Measurements from ENCODE around the gene FBXO30.

DNA sequence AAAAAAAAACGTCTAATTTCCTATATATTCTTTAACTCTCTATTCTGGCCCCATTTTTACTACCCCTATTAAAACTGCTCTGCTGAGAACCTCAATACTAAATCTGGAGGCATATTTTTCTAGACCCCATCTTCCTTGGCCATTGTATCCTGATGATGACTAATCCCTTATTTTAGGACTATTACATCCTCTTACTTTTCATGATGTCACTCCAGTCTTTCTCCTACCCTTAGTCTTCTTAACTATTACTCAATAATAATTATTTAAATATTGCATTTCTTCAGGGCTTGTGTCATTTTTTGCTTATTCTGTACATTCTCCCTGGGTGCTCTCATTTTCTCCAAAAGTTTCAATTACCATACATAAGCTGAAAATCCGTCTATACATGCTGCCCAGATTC lies 6.4 kb downstream of the FBXO30 start:
- TF ChIP-seq, protein P1, sequence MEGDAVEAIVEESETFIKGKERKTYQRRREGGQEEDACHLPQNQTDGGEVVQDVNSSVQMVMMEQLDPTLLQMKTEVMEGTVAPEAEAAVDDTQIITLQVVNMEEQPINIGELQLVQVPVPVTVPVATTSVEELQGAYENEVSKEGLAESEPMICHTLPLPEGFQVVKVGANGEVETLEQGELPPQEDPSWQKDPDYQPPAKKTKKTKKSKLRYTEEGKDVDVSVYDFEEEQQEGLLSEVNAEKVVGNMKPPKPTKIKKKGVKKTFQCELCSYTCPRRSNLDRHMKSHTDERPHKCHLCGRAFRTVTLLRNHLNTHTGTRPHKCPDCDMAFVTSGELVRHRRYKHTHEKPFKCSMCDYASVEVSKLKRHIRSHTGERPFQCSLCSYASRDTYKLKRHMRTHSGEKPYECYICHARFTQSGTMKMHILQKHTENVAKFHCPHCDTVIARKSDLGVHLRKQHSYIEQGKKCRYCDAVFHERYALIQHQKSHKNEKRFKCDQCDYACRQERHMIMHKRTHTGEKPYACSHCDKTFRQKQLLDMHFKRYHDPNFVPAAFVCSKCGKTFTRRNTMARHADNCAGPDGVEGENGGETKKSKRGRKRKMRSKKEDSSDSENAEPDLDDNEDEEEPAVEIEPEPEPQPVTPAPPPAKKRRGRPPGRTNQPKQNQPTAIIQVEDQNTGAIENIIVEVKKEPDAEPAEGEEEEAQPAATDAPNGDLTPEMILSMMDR (IDR thresholded peaks at IDR 0.05; ENCODE audit: insufficient read depth, low read length, poor library complexity, severe bottlenecking) = no peak
- TF ChIP-seq EZH2phosphoT487 (conservative IDR thresholded peaks at IDR 0.05; ENCODE audit: low read length) = no peak
